NCI-H446 (cell line): ENCODE results near the gene APOL1.
"Not testable (repeated sequence)": the region's sequence is repeated elsewhere in the genome, so short reads cannot be mapped to it uniquely, and the experiment has no call there.

Experiments
- DNase-seq, 2 experiments: peaks; one replicate each; lab custom pipeline; 2025; lab: John Stamatoyannopoulos, UW

APOL1 gene

GRCh38 chr22:36244522-36245391 lies 8.2 kb upstream of the APOL1 start:
- DNase-seq: peak in 1 of 2 experiments; percentile 57

- DNase-seq: no peak
Measured at GRCh38 chr22:36245805-36246356, 7.1 kb upstream of the APOL1 start.

- no peak for DNase-seq
Measured at GRCh38 chr22:36246718-36247117, 6.2 kb upstream of the APOL1 start.

- DNase-seq: no peak
Measured at GRCh38 chr22:36247955-36248354, 5.0 kb upstream of the APOL1 start.

GRCh38 chr22:36249160-36249559 lies 3.8 kb upstream of the APOL1 start:
- DNase-seq: no peak

GRCh38 chr22:36250292-36250960 lies 2.5 kb upstream of the APOL1 start:
- DNase-seq: not testable (repeated sequence)

GRCh38 chr22:36251979-36252608 lies 839 bp upstream of the APOL1 start:
- DNase-seq: not testable (repeated sequence)

GRCh38 chr22:36253523-36254490 lies 874 bp downstream of the APOL1 start:
- peak in 1 of 2 experiments; percentile 23 for DNase-seq

- DNase-seq: not testable (repeated sequence)
Measured at GRCh38 chr22:36255572-36255971, 2.6 kb downstream of the APOL1 start.

GRCh38 chr22:36256478-36256877 lies 3.5 kb downstream of the APOL1 start:
- DNase-seq: no peak

- DNase-seq: no peak
Measured at GRCh38 chr22:36257308-36257707, 4.4 kb downstream of the APOL1 start.

GRCh38 chr22:36257948-36258670 lies 5.2 kb downstream of the APOL1 start:
- DNase-seq: no peak

- no peak for DNase-seq
Measured at GRCh38 chr22:36258701-36259614, 6.0 kb downstream of the APOL1 start.

GRCh38 chr22:36259615-36260300 lies 6.8 kb downstream of the APOL1 start:
- no peak for DNase-seq

- not testable (repeated sequence) for DNase-seq
Measured at GRCh38 chr22:36261675-36262074, 8.7 kb downstream of the APOL1 start.

GRCh38 chr22:36262307-36262706 lies 9.4 kb downstream of the APOL1 start:
- DNase-seq: not testable (repeated sequence)

GRCh38 chr22:36263216-36263673 lies 10.3 kb downstream of the APOL1 start:
- DNase-seq: not testable (repeated sequence)

GRCh38 chr22:36263886-36264664 lies 11.1 kb downstream of the APOL1 start:
- DNase-seq: not testable (repeated sequence)
